Prostate gland (tissue), 2 donors: ENCODE data around the gene BMERB1. TPM values are rescaled to one million over a fixed set of nuclear protein-coding genes. Genes with fewer than 3 reads are reported as not detected.
"Not testable (repeated sequence)": the region's sequence is repeated elsewhere in the genome, so short reads cannot be mapped to it uniquely, and the experiment has no call there.

Experiments used
- DNase-seq: peaks from one replicate; pipeline ENCODE4 v3.0.0-alpha.2; 2019; ENCODE audit warnings: low spot score
- H3K27ac ChIP-seq, 2 donors: fragments of 200-600 bp; sonication (generic); 2 replicates each; pipeline ENCODE4 v1.5.1; 2017 to 2019
- H3K27me3 ChIP-seq: fragments of 200-600 bp; sonication (generic); replicated peaks from 2 replicates; pipeline ENCODE4 v1.5.1; 2019; ENCODE audit not compliant: insufficient read depth
- H3K36me3 ChIP-seq, 2 donors: fragments of 200-600 bp; sonication (generic); 1 replicate in 1 of 2; 2 replicates in 1 of 2; pipeline versions ENCODE4 v1.5.1 to v1.8.1; 2017 to 2019
- H3K4me1 ChIP-seq: fragments of 200-600 bp; sonication (generic); replicated peaks from 2 replicates; pipeline ENCODE4 v1.5.1; 2019
- H3K4me3 ChIP-seq, 2 donors: fragments of 200-600 bp; sonication (generic); 2 replicates each; pipeline ENCODE4 v1.5.1; 2017 to 2019
- H3K9me3 ChIP-seq: fragments of 200-600 bp; sonication (generic); 2 replicates; pipeline ENCODE4 v1.5.1; 2017
- CTCF ChIP-seq, 4 experiments: fragments of 200-600 bp in 2 of 4; fragments of 450-650 bp in 2 of 4; sonication (generic) in 2 of 4; IDR thresholded peaks; 1 replicate in 3 of 4; 2 replicates in 1 of 4; pipeline ENCODE4 v1.5.1; 2016 to 2019; ENCODE audit warnings: antibody characterized with exemption in 4 of 4, mild to moderate bottlenecking in 2 of 4, moderate library complexity in 2 of 4
- POLR2A ChIP-seq: fragments of 450-650 bp; IDR thresholded peaks from one replicate; pipeline ENCODE4 v1.6.1; 2016; ENCODE audit warnings: antibody characterized with exemption, mild to moderate bottlenecking
- POLR2AphosphoS5 ChIP-seq: sonication (generic); formaldehyde crosslinking; IDR thresholded peaks from one replicate; pipeline ENCODE4 v1.6.1; 2017; ENCODE audit warnings: antibody characterized with exemption
- WGBS: methylation state at CpG from one replicate; pipeline ENCODE4 v1.1.5; 2018; 5-methylcytosine and 5-hydroxymethylcytosine counted together
- intact Hi-C: fragments of 100-400 bp; cut with DNase I; formaldehyde crosslinking; loops from one replicate; pipeline ENCODE4 v1.14.2; 2022
- total RNA-seq, 2 donors: library from RNA; depleted of rRNA; stranded (reverse); fragments of >200 nt; gene quantifications; one replicate each; pipeline ENCODE4 v1.1.0, GENCODE V29; 2016

BMERB1 gene
- total RNA-seq, 2 donors from 2014 or later, result 49.1 to 51.1 TPM

DNA sequence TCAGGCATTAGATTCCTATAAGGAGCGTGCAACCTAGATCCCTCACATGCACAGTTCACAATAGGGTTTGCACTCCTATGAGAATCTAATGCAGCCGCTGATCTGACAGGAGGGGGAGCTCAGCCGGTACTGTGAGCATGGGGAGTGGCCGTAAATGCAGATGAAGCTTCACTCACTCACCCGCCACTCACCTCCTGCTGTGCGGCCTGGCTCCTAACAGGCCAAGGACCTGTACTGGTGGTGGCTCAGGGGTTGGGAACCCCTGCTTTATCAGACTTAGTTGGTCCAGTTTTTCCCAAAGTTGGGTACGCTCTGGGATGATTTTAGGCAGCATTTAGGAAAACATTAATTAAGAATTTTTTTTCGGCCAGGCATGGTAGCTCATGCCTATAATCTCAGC is 104.8 kb downstream of the BMERB1 start:
- Histone ChIP-seq H3K36me3 (no peaks in the 10 kb centered on the region), H3K4me3 (no peak overlapping the region), H3K27me3 (no peaks in the 10 kb centered on the region), H3K4me1 (no peaks in the 10 kb centered on the region), H3K9me3 (no peaks in the 10 kb centered on the region), H3K27ac (no peak overlapping the region)
- 86% methylated on average over 8 of the region's 8 CpGs for WGBS
- TF ChIP-seq POLR2AphosphoS5, result no peak
- no peak for TF ChIP-seq CTCF (IDR thresholded peaks at IDR 0.05)
- no peak for TF ChIP-seq POLR2A
- no peak for DNase-seq
- intact Hi-C loops, result no loop called here

DNA sequence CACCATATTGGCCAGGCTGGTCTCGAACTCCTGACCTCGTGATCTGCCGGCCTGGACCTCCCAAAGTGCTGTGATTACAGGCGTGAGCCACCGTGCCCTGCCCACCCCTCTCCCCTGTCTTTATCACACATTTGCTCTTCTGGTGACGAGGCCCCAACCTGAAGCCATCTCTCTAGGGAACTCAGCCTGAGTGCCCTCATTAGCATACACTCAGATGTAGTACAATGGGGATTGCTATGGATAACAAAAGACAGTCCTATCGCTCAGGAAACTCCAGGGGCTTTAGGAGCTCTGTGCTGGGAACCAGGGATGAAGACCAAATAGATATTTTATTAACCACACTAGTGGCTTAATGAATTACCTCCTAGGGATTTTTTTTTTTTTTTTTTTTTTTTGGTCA is 107.9 kb downstream of the BMERB1 start:
- WGBS, result 94% methylated on average over 7 of the region's 7 CpGs
- H3K36me3 ChIP-seq, result no peaks in the 10 kb centered on the region

GRCh38 chr16:15542734-15543347 is 108.5 kb downstream of the BMERB1 start:
- Histone ChIP-seq H3K27ac (no peak overlapping the region), H3K27me3 (no peaks in the 10 kb centered on the region), H3K4me3 (no peak overlapping the region), H3K9me3 (no peaks in the 10 kb centered on the region), H3K4me1 (no peaks in the 10 kb centered on the region), H3K36me3 (no peaks in the 10 kb centered on the region)
- 92% methylated on average over 6 of the region's 6 CpGs for WGBS
- no peak for DNase-seq
- TF ChIP-seq POLR2AphosphoS5, result no peak
- TF ChIP-seq CTCF (IDR thresholded peaks at IDR 0.05), result no peak
- no peak for TF ChIP-seq POLR2A
- intact Hi-C loops, result no loop called here

More for the DNA sequence above, 107.9 kb downstream of the BMERB1 start:
- H3K4me1 ChIP-seq, result no peaks in the 10 kb centered on the region
- no peaks in the 10 kb centered on the region for H3K9me3 ChIP-seq
- H3K4me3 ChIP-seq, result no peak overlapping the region
- DNase-seq, result no peak
- intact Hi-C loops, result no loop called here
- no peak overlapping the region for H3K27ac ChIP-seq
- H3K27me3 ChIP-seq, result no peaks in the 10 kb centered on the region
- no peak for TF ChIP-seq POLR2AphosphoS5

- no peaks in the 10 kb centered on the region for H3K36me3 ChIP-seq
- intact Hi-C loops, result no loop called here
- WGBS, result 33% methylated on average over 5 of the region's 5 CpGs
- no peak for DNase-seq
- H3K27ac ChIP-seq, result no peak overlapping the region
- H3K27me3 ChIP-seq, result no peaks in the 10 kb centered on the region
- H3K9me3 ChIP-seq, result no peaks in the 10 kb centered on the region
- TF ChIP-seq POLR2A, result no peak
- no peak for TF ChIP-seq CTCF (IDR thresholded peaks at IDR 0.05)
- TF ChIP-seq POLR2AphosphoS5, result peak; percentile 28
- H3K4me1 ChIP-seq, result no peaks in the 10 kb centered on the region
- H3K4me3 ChIP-seq, result no peak overlapping the region
Measured at GRCh38 chr16:15544405-15544804, 110.0 kb downstream of the BMERB1 start.

GRCh38 chr16:15545544-15545943 is 111.2 kb downstream of the BMERB1 start:
- no peak for DNase-seq
- no peak for TF ChIP-seq POLR2A
- no peak for TF ChIP-seq POLR2AphosphoS5
- no peak for TF ChIP-seq CTCF (IDR thresholded peaks at IDR 0.05)
- Histone ChIP-seq H3K27me3 (no peaks in the 10 kb centered on the region), H3K36me3 (no peaks in the 10 kb centered on the region), H3K27ac (no peak overlapping the region), H3K9me3 (no peaks in the 10 kb centered on the region), H3K4me3 (no peak overlapping the region), H3K4me1 (no peaks in the 10 kb centered on the region)
- 100% methylated on average over 2 of the region's 2 CpGs for WGBS
- intact Hi-C loops, result no loop called here

DNA sequence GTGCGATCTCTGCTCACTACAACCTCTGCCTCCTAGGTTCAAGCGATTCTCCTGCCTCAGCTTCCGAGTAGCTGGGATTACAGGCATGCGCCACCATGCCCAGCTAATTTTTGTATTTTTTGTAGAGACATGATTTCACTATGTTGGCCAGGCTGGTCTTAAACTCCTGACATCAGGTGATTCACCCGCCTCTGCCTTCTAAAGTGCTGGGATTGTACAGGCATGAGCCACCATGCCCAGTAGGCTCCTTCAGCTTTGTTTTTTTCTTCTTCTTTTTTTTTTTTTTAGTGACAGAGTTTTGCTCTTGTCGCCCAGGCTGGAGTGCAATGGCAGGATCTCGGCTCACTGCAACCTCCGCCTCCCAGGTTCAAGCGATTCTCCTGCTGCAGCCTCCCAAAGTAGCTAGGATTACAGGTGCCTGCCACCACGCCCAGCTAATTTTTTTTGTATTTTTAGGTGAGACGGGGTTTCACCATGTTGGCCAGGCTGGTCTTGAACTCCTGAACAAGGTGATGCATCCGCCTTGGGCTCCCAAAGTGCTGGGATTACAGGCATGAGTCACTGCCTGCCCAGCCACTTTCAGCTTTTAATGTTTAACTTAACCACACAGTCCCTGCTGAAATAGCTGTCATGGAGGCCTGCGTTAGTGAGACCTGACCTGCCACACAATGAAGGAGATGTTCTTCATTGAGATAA is 112.8 kb downstream of the BMERB1 start:
- intact Hi-C loops, DNase-seq, H3K4me1 ChIP-seq, H3K9me3 ChIP-seq, H3K36me3 ChIP-seq, H3K4me3 ChIP-seq, H3K27me3 ChIP-seq: not testable (repeated sequence)
- H3K27ac ChIP-seq, result peak overlapping the region in 1 of 2 donors; percentile 2
- WGBS, result 82% methylated on average over 13 of the region's 13 CpGs
